Sigmoid colon (tissue), 7 donors: ENCODE results near the gene CCER1. TPM values are rescaled to one million over a fixed set of nuclear protein-coding genes. Genes with fewer than 3 reads are reported as not detected.
A peak's percentile ranks its signal among the peaks of the same experiment; 100 is the strongest.

ENCODE experiments used
- DNase-seq: peaks from one replicate; pipeline ENCODE4 v3.0.0-alpha.2; 2019
- H3K27ac ChIP-seq, 4 donors: fragments of 200-600 bp; sonication (generic); one replicate each; pipeline ENCODE4 v1.5.1; 2016 to 2019; ENCODE audit warnings: mild to moderate bottlenecking in 1 of 4
- H3K27me3 ChIP-seq, 3 donors: fragments of 200-600 bp; sonication (generic); one replicate each; pipeline ENCODE4 v1.5.1; 2019; ENCODE audit warnings: mild to moderate bottlenecking in 1 of 3
- H3K36me3 ChIP-seq, 4 donors: fragments of 200-600 bp; sonication (generic); one replicate each; pipeline ENCODE4 v1.5.1; 2016 to 2019
- H3K4me1 ChIP-seq, 4 donors: fragments of 200-600 bp; sonication (generic); one replicate each; pipeline ENCODE4 v1.5.1; 2017 to 2019
- H3K4me3 ChIP-seq, 4 donors: fragments of 200-600 bp; sonication (generic); one replicate each; pipeline ENCODE4 v1.5.1; 2017 to 2019; ENCODE audit warnings: mild to moderate bottlenecking in 2 of 4, moderate library complexity in 1 of 4
- H3K9me3 ChIP-seq, 4 donors: fragments of 200-600 bp in 3 of 4; sonication (generic) in 3 of 4; one replicate each; pipeline versions ENCODE4 v1.5.1 to v1.6.1; 2013 to 2019
- CTCF ChIP-seq, 4 experiments: fragments of 450-650 bp in 3 of 4; fragments of 200-600 bp in 1 of 4; IDR thresholded peaks; one replicate each; pipeline ENCODE4 v1.5.1; 2016 to 2019; ENCODE audit warnings: antibody characterized with exemption in 4 of 4, mild to moderate bottlenecking in 3 of 4, moderate library complexity in 2 of 4
- EP300 ChIP-seq, 4 donors: sonication (generic); formaldehyde crosslinking; IDR thresholded peaks; one replicate each; pipeline ENCODE4 v1.6.1; 2017; ENCODE audit warnings: antibody characterized with exemption in 4 of 4
- POLR2A ChIP-seq, 2 donors: fragments of 450-650 bp; IDR thresholded peaks; one replicate each; pipeline ENCODE4 v1.6.1; 2016; ENCODE audit warnings: antibody characterized with exemption in 2 of 2, mild to moderate bottlenecking in 2 of 2, moderate library complexity in 2 of 2
- POLR2AphosphoS5 ChIP-seq, 4 donors: sonication (generic); formaldehyde crosslinking; IDR thresholded peaks; one replicate each; pipeline ENCODE4 v1.6.1; 2017; ENCODE audit warnings: antibody characterized with exemption in 4 of 4
- WGBS, 2 donors: extraction: QIAGEN DNeasy Blood & Tissue Kit; methylation state at CpG; one replicate each; pipeline ENCODE4 v1.1.7; 2013; 5-methylcytosine and 5-hydroxymethylcytosine counted together
- intact Hi-C: fragments of 100-400 bp; cut with DNase I; formaldehyde crosslinking; loops from one replicate; pipeline ENCODE4 v1.15.1; 2023
- polyA plus RNA-seq, 3 donors: library from polyadenylated mRNA; stranded (reverse); fragments of 200-250 nt; gene quantifications; one replicate each; pipeline ENCODE4 v1.2.3, GENCODE V29; 2013
- total RNA-seq, 4 donors: library from RNA; depleted of rRNA; stranded (reverse); fragments of >200 nt; gene quantifications; one replicate each; pipeline ENCODE4 v1.1.0, GENCODE V29; 2016
- donor health status: healthy with polysubstance abuse.
- donor health status: Bipolar disorder and iron deficiency.
- donor health status: healthy.

CCER1 gene
- total and polyA plus RNA-seq, 7 donors: not detected

- Histone ChIP-seq H3K27ac (no peak overlapping the region), H3K4me1 (no peaks in the 10 kb centered on the region), H3K36me3 (no peaks in the 10 kb centered on the region), H3K4me3 (no peak overlapping the region), H3K27me3 (no peaks in the 10 kb centered on the region), H3K9me3 (no peaks in the 10 kb centered on the region)
- TF ChIP-seq CTCF (IDR thresholded peaks at IDR 0.05) (peak in 1 of 4 experiments; percentile 39), EP300 (IDR thresholded peaks at IDR 0.05) (no peak)
- 27 to 48% methylated on average over 1 of the region's 1 CpG for WGBS, 2 donors
- intact Hi-C loops: no loop called here
- no peak for DNase-seq
These were observed 9.8 kb downstream of the CCER1 start for GRCh38 chr12:90945070-90945649.

DNA sequence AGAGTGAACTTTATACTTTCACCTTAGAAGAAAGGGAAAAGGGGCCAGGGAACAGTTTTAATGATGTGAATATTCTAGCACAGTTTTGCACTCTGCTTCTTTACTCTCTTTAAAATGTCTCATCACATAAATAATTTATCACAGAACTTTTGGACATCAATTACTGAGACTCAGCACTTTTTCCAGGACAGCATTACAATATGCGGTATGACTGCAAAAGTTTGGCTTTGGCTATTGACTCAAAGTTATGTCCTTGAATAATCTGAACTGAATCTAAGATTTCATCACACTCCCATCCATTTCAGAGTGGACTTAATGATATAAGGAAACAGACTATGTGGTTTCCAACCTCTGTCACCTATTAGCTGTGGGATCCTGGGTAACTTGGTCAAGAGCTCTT lies 11.7 kb downstream of the CCER1 start:
- WGBS, 2 donors: 90 to 95% methylated on average over 1 of the region's 1 CpG
- H3K36me3 ChIP-seq: no peaks in the 10 kb centered on the region
- no peaks in the 10 kb centered on the region for H3K9me3 ChIP-seq
- intact Hi-C loops: no loop called here
- no peak overlapping the region for H3K4me3 ChIP-seq
- no peaks in the 10 kb centered on the region for H3K27me3 ChIP-seq
- no peaks in the 10 kb centered on the region for H3K4me1 ChIP-seq
- H3K27ac ChIP-seq: no peak overlapping the region
- no peak for DNase-seq
- no peak for TF ChIP-seq POLR2A (IDR thresholded peaks at IDR 0.05)

DNA sequence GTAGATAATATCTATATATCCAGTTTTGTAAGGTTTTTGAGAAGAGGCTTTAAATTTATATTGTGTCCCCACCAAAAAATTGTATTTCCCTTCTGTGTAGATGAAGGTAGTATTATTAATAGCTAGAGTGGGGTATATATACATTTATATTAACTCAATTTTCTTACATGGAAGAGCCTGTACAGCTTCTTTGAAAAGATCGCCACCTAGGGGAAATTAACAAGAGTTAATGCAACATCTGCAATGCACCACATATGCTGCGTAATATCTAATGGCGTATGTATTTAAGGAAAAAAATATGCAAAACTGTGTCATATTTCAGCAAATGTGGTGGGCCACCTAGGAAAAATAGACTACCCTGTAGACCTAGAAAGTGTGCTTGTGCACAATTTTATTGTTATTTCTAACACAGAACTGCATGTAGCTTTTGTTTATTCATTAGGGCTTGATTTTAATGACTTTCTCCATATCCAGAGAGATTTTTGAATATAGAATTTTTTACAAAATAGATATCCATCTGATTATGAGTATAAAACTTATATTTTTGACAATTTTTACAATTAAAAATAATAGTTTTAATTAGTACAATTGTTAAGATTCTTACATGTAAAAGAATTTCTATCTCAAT lies 14.0 kb downstream of the CCER1 start:
- H3K4me3 ChIP-seq: no peak overlapping the region
- no peaks in the 10 kb centered on the region for H3K9me3 ChIP-seq
- no peak overlapping the region for H3K27ac ChIP-seq
- WGBS, 2 donors: 20 to 51% methylated on average over 3 of the region's 3 CpGs
- DNase-seq: no peak
- no peaks in the 10 kb centered on the region for H3K27me3 ChIP-seq
- no peaks in the 10 kb centered on the region for H3K36me3 ChIP-seq
- TF ChIP-seq EP300 (IDR thresholded peaks at IDR 0.05): no peak
- TF ChIP-seq CTCF (IDR thresholded peaks at IDR 0.05): peak in 3 of 4 experiments; percentile 34 to 60 (median 49)
- TF ChIP-seq POLR2A (IDR thresholded peaks at IDR 0.05): no peak
- TF ChIP-seq POLR2AphosphoS5 (IDR thresholded peaks at IDR 0.05): no peak
- intact Hi-C loops: no loop called here
- no peaks in the 10 kb centered on the region for H3K4me1 ChIP-seq

GRCh38 chr12:90939382-90939781 lies 15.6 kb downstream of the CCER1 start:
- H3K4me3 ChIP-seq: no peak overlapping the region
- no peak overlapping the region for H3K27ac ChIP-seq
- H3K36me3 ChIP-seq: no peaks in the 10 kb centered on the region
- H3K4me1 ChIP-seq: no peaks in the 10 kb centered on the region
- no peaks in the 10 kb centered on the region for H3K27me3 ChIP-seq
- no peak for DNase-seq
- WGBS, 2 donors: 88 to 93% methylated on average over 1 of the region's 1 CpG
- H3K9me3 ChIP-seq: no peaks in the 10 kb centered on the region
- no peak for TF ChIP-seq EP300 (IDR thresholded peaks at IDR 0.05)
- no peak for TF ChIP-seq CTCF (IDR thresholded peaks at IDR 0.05)
- no peak for TF ChIP-seq POLR2AphosphoS5 (IDR thresholded peaks at IDR 0.05)
- no peak for TF ChIP-seq POLR2A (IDR thresholded peaks at IDR 0.05)
- intact Hi-C loops: no loop called here

DNA sequence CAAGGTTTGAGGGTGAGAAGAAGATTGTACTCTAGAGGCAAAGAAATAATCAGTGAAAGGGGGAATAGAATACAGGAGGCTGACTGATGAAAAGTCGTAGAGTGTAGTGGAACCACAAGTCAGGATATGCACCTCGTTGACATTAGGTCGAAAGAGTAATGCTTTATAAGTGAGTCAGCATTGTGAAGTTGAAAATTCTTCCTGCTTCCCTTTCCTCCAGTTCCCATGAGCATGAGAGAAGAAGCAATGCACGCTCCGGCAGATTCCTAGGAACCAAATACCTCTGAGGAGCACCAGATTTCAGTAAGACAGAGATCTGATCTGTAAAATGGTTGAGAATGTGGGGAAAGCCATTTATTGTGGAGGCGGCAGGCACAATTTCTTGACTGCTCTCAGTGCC lies 16.5 kb downstream of the CCER1 start:
- Histone ChIP-seq H3K27me3 (no peaks in the 10 kb centered on the region), H3K36me3 (no peaks in the 10 kb centered on the region), H3K27ac (no peak overlapping the region), H3K4me1 (no peaks in the 10 kb centered on the region), H3K9me3 (no peaks in the 10 kb centered on the region), H3K4me3 (no peak overlapping the region)
- intact Hi-C loops: no loop called here
- WGBS, 2 donors: 56 to 64% methylated on average over 6 of the region's 6 CpGs
- DNase-seq: no peak
- TF ChIP-seq EP300 (IDR thresholded peaks at IDR 0.05) (no peak), POLR2A (IDR thresholded peaks at IDR 0.05) (no peak), POLR2AphosphoS5 (IDR thresholded peaks at IDR 0.05) (no peak), CTCF (IDR thresholded peaks at IDR 0.05) (no peak)
